GM18907 (cell line): ENCODE results near the gene GLT8D2.
"Not testable (repeated sequence)": the region's sequence is repeated elsewhere in the genome, so short reads cannot be mapped to it uniquely, and the experiment has no call there.

Experiments
- ATAC-seq: cut with Tn5 transposase; IDR thresholded peaks from one replicate; pipeline ENCODE4 v1.9.1; 2021; ENCODE audit warnings: mild to moderate bottlenecking, moderate library complexity; ENCODE audit not compliant: unreplicated experiment

Gene GLT8D2

DNA sequence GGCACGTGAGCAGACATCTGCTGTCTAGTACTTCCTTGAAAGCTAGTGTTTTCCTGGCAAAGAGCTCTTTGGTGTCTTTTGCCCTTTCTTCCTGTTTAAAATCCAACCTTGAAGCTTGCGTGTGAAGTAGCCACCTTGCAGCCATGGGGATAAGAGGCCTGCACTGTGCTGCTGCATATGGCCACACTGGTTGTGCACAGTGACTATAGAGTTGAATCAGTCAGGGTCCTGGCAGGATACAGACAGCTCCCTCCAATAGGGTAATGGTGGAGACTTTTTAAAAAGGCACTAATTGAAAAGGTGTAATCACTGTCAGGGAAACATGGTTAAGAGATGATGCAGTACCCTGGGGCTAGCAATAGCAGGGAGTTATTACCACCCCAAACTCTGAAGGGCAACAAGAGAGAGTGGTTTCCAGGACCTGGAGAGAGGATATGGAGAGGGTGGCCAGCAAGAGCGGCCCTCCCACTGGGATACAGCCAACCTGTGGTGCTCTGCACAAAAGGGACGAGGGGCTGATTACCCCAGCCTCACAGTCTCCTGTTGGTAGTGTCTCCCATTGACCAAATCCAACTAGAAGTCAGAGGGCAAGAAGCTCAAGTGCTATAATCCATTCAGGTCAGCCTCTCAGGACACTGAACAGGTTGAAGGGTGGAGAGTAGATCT, 4.8 kb upstream of the GLT8D2 start:
- no peak for ATAC-seq

- ATAC-seq = no peak
Measured at GRCh38 chr12:104050436-104050835, 449 bp upstream of the GLT8D2 start.

DNA sequence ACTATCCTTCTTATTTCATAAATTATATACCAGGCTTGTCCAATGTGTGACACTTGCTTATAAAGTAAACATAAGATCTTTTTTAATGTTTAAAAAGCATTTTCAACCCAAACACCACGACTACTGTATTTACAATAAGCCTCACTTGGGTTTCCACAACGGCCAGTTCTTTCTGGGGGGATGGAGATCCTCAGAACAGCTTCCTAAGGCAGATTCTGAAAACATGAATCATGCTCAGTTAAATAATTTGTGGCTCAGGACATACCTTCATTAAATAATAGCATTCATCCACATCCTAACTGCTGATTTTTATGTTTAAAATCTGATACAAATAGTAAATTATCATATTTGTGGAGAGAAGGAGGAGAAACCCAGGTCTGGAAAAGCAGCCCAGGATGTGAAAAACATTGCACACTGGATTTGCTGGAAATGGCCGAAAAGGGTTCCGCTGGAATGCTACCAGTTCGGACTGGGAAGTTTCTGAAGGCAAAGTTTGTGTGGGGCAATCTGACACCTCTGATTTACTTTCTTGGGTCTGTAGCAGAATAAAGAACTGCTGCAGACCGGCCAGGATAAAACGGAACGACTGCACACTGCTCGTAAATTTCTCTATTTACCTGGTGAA, 597 bp downstream of the GLT8D2 start:
- no peak for ATAC-seq

DNA sequence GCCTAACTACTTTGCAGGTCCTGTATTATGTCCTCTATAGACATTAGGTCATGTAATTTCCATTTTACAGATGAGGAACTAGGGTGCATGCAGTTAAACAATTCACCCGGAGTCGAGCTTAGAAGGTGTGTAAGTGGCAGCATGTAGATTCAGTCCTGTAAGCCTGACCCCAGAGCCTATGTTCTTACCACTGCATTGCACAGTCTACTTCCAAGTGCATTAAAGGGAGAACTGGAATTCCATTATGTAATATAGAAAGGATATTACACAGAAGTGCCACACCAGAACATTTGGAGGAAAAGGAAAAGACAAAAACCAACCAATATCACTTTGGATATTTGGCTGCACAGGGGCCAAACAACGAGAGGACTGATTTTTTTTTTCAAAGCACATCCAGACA, 1.2 kb downstream of the GLT8D2 start:
- no peak for ATAC-seq

- no peak for ATAC-seq
Measured at GRCh38 chr12:104048162-104048561, 1.8 kb downstream of the GLT8D2 start.

DNA sequence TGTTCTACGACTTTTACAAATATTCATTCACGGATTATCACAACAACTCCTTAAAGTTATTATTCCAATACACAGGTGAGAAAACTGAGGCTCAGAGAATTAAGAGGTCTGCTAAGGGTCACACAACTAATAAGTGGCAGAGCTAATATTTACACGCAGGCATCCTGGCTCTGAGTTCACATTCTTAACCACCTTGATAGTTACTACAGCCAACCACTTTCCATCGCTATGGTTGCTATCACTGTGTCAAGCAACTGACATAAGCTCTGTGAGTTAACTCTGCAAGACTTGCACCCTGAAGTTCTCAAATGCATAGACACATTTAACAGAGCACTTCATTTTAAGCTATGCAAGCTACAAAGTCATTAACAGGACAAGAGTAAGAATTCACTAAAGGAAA, 3.7 kb downstream of the GLT8D2 start:
- no peak for ATAC-seq

DNA sequence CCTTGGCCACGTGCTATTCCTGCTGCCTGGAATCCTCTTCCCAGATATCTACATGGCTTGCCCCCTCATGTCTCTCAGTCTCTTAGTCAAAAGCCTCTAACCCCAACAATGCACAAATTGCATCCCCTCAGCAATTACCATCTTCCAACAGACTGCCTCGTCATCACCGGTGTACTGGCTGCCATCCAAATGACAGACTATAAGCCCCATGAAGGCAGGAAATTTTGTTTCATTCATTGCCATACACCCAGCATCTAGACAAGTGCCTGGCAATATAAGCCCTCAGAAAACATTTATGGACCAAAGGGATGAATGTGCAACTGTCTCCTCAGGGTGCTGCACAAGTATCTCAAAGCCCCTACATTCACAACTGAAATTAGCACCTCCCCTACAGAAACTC, 5.8 kb downstream of the GLT8D2 start:
- ATAC-seq = no peak

GRCh38 chr12:104042580-104042979, 7.4 kb downstream of the GLT8D2 start:
- no peak for ATAC-seq

GRCh38 chr12:104039769-104040168, 10.2 kb downstream of the GLT8D2 start:
- not testable (repeated sequence) for ATAC-seq

GRCh38 chr12:104036143-104036542, 13.8 kb downstream of the GLT8D2 start:
- not testable (repeated sequence) for ATAC-seq

GRCh38 chr12:104030596-104030995, 19.4 kb downstream of the GLT8D2 start:
- not testable (repeated sequence) for ATAC-seq

DNA sequence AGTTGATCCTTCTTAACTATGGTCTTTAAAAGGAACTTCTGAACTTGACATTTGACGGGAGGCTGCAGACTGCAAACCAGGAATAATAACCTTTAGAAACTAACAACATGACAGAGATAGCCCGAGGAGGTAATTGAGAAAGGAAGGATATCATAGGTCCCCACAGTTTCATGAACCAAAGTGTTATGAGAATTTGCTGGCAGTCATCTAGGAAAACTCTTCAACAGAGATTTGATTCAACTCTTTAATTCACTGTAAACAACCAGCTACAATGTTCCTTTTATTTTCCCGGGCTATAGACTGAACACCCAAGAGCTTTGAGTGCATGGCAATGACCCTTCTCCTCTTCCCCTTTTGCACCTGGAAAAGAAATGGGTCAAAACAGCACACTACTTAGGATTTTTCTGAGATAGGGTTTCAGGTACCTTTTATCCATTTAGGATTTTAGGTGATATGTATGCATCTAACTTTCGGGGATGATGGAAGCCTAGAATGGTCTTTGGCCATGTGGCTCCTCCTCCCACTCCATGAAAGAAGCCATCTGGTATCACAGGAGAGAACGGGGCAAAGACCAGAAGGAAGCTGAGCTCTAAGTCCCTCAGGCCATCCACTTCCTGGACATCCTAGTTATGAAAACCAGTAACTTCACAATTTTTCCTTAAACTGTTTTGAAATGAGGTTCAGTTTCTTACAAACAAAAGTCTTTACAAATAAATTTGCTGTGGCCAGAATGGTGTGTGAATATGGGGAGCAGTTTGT, 23.0 kb downstream of the GLT8D2 start:
- no peak for ATAC-seq

DNA sequence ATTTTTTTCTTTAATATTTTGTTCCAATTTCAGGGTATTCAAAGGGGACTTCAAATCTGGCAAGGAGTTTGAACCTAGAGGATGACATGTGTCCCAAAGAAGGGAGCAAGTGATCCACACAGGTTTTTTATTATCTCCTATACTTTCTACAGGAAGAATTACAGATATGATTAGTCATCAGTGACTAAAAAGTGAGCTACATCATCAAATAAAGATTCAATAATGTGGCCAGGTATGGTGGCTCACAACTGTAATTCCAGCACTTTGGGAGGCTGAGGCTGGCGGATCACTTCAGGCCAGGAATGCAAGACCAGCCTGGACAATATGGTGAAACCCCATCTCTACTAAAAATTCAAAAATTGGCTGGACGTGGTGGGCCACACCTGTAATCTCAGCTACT, 24.2 kb downstream of the GLT8D2 start:
- ATAC-seq = no peak

- ATAC-seq = no peak
Measured at GRCh38 chr12:104024348-104024747, 25.6 kb downstream of the GLT8D2 start.

GRCh38 chr12:104023710-104024109, 26.3 kb downstream of the GLT8D2 start:
- ATAC-seq = no peak

- no peak for ATAC-seq
Measured at GRCh38 chr12:104022786-104023185, 27.2 kb downstream of the GLT8D2 start.

- not testable (repeated sequence) for ATAC-seq
Measured at GRCh38 chr12:104021862-104022261, 28.1 kb downstream of the GLT8D2 start.

- ATAC-seq = no peak
Measured at GRCh38 chr12:104012331-104012730, 37.7 kb downstream of the GLT8D2 start.

DNA sequence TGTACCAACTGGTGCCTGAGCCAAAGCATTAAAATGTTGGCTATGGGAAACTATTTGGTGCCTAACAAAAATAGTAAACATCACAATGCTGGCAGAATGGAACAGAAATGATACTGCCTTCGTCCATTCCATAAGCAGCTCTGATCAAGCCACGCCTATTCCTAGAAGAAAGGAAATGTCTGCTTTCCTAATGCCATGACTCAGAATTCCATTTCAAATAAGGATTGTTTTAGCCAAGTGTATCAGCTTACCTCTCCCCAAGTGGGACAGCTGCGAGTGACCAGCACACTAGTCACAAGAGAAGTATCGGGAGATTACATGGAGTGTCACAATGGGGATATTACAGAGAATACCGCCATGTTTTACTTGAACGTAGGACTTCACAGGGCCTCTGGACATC, 38.7 kb downstream of the GLT8D2 start:
- no peak for ATAC-seq

- no peak for ATAC-seq
Measured at GRCh38 chr12:104010606-104011169, 39.3 kb downstream of the GLT8D2 start.

- ATAC-seq = no peak
Measured at GRCh38 chr12:104010121-104010520, 39.9 kb downstream of the GLT8D2 start.

GRCh38 chr12:104006929-104007328, 43.1 kb downstream of the GLT8D2 start:
- ATAC-seq = no peak
